H1 (cell line): Measurements from ENCODE around the gene PPFIA4. TPM values are rescaled to one million over a fixed set of nuclear protein-coding genes. Genes with fewer than 3 reads are reported as not detected.

Source experiments
- CTCF ChIA-PET: fragments of 300-600 bp; sonication (Branson Sonifier 250); formaldehyde crosslinking; loops from one replicate; lab custom pipeline; 2021; ENCODE audit not compliant: partially characterized antibody; lab: Charles Lee
- POLR2A ChIA-PET: fragments of 300-600 bp; sonication (Branson Sonifier 250); formaldehyde crosslinking; loops from one replicate; lab custom pipeline; 2021; ENCODE audit warnings: inconsistent platforms; ENCODE audit not compliant: partially characterized antibody; lab: Charles Lee
- DNase-seq, 2 experiments: peaks; one replicate each; pipeline versions ENCODE4 v3.0.0 to v3.0.0-alpha.2; 2010 to 2022; ENCODE audit warnings: low spot score in 2 of 2, low read depth in 1 of 2, mixed read lengths in 1 of 2
- FAIRE-seq: peaks from 2 replicates; lab custom pipeline; 2011; peaks lifted over from hg19 to GRCh38; lab: Jason Lieb, UNC
- H2AFZ ChIP-seq: 2 replicates; pipeline ENCODE4 v1.8.1; 2012; ENCODE audit warnings: low read length, inconsistent platforms
- H2AK5ac ChIP-seq: 2 replicates; pipeline ENCODE4 v1.6.1; 2013; ENCODE audit warnings: low read depth, low read length
- H2BK120ac ChIP-seq: replicated peaks from 2 replicates; pipeline ENCODE3; 2013; ENCODE audit warnings: low read depth, low read length, inconsistent platforms
- H2BK12ac ChIP-seq: 2 replicates; pipeline ENCODE4 v1.6.1; 2013; ENCODE audit warnings: low read depth, low read length
- H2BK15ac ChIP-seq: 2 replicates; pipeline ENCODE4 v1.6.1; 2013; ENCODE audit warnings: low read length
- H2BK20ac ChIP-seq: 2 replicates; pipeline ENCODE4 v1.6.1; 2013; ENCODE audit warnings: low read length
- H2BK5ac ChIP-seq: 2 replicates; pipeline ENCODE4 v1.6.1; 2013; ENCODE audit warnings: low read depth, low read length
- H3K14ac ChIP-seq: 2 replicates; pipeline ENCODE4 v1.6.1; 2013; ENCODE audit warnings: inconsistent platforms; ENCODE audit not compliant: insufficient read length
- H3K18ac ChIP-seq: 2 replicates; pipeline ENCODE4 v1.6.1; 2013; ENCODE audit warnings: low read length; ENCODE audit errors: extremely low read depth
- H3K23ac ChIP-seq: 2 replicates; pipeline ENCODE4 v1.6.1; 2013; ENCODE audit warnings: inconsistent platforms; ENCODE audit not compliant: insufficient read length
- H3K23me2 ChIP-seq: 2 replicates; pipeline ENCODE4 v1.6.1; 2013; ENCODE audit warnings: low read depth, low read length
- H3K27ac ChIP-seq: 2 replicates; pipeline ENCODE4 v1.6.1; 2011; ENCODE audit warnings: low read depth, low read length, inconsistent platforms
- H3K27me3 ChIP-seq, 4 experiments: replicated peaks in 1 of 4; 1 replicate in 1 of 4; 2 replicates in 3 of 4; pipeline versions ENCODE4 v1.6.1 to v1.8.1; 2011 to 2013; ENCODE audit warnings: low read length in 3 of 4, mild to moderate bottlenecking in 3 of 4, inconsistent platforms in 2 of 4, mixed read lengths in 2 of 4, moderate library complexity in 1 of 4; ENCODE audit not compliant: control insufficient read depth in 3 of 4, insufficient read depth in 3 of 4; ENCODE audit errors: extremely low read depth in 1 of 4
- H3K36me3 ChIP-seq, 4 experiments: 2 replicates each; pipeline versions ENCODE4 v1.6.1 to v1.8.1; 2011 to 2013; ENCODE audit warnings: mild to moderate bottlenecking in 4 of 4, low read length in 3 of 4, moderate library complexity in 2 of 4, control low read depth in 1 of 4, inconsistent platforms in 1 of 4; ENCODE audit not compliant: insufficient read depth in 4 of 4, control insufficient read depth in 2 of 4
- H3K4ac ChIP-seq: replicated peaks from 2 replicates; pipeline ENCODE3; 2013; ENCODE audit warnings: low read length, low read depth, mixed read lengths, inconsistent platforms; ENCODE audit not compliant: insufficient read length
- H3K4me1 ChIP-seq, 4 experiments: replicated peaks in 1 of 4; 1 replicate in 1 of 4; 2 replicates in 3 of 4; pipeline versions ENCODE4 v1.6.1 to v1.8.1; 2011 to 2013; ENCODE audit warnings: low read length in 3 of 4, inconsistent platforms in 2 of 4, mixed read lengths in 1 of 4; ENCODE audit not compliant: insufficient read depth in 4 of 4, control insufficient read depth in 3 of 4
- H3K4me2 ChIP-seq, 2 experiments: 2 replicates each; pipeline versions ENCODE4 v1.6.1 to v1.8.1; 2011 to 2013; ENCODE audit warnings: low read depth in 2 of 2, low read length in 2 of 2, control low read depth in 1 of 2, inconsistent platforms in 1 of 2, mild to moderate bottlenecking in 1 of 2; ENCODE audit not compliant: insufficient read depth in 1 of 2
- H3K4me3 ChIP-seq, 4 experiments: fragments of 200-600, 300-600 bp in 1 of 4; sonication (generic), shearing (Covaris generic), sonication (Bioruptor Twin) in 1 of 4; 2 replicates each; pipeline versions ENCODE4 v1.5.1 to v1.8.1; 2011 to 2016; ENCODE audit warnings: low read length in 4 of 4, low read depth in 3 of 4, control low read depth in 2 of 4, inconsistent platforms in 2 of 4, mild to moderate bottlenecking in 2 of 4, mixed read lengths in 1 of 4, moderate library complexity in 1 of 4; ENCODE audit not compliant: insufficient read depth in 2 of 4; ENCODE audit errors: extremely low read depth in 1 of 4
- H3K56ac ChIP-seq: replicated peaks from 2 replicates; pipeline ENCODE3; 2013; ENCODE audit warnings: low read depth, mild to moderate bottlenecking, mixed read lengths, low read length, inconsistent platforms; ENCODE audit not compliant: insufficient read length
- H3K79me1 ChIP-seq: 2 replicates; pipeline ENCODE4 v1.6.1; 2013; ENCODE audit warnings: low read depth, low read length, control low read depth
- H3K79me2 ChIP-seq, 2 experiments: 2 replicates each; pipeline versions ENCODE4 v1.6.1 to v1.8.1; 2012 to 2013; ENCODE audit warnings: low read length in 2 of 2, mild to moderate bottlenecking in 2 of 2, inconsistent platforms in 1 of 2; ENCODE audit not compliant: insufficient read depth in 2 of 2, control insufficient read depth in 1 of 2
- H3K9ac ChIP-seq, 4 experiments: replicated peaks in 1 of 4; 1 replicate in 1 of 4; 2 replicates in 3 of 4; pipeline versions ENCODE4 v1.6.1 to v1.8.1; 2011 to 2013; ENCODE audit warnings: low read depth in 3 of 4, low read length in 3 of 4, control low read depth in 2 of 4, mild to moderate bottlenecking in 2 of 4, moderate library complexity in 2 of 4, inconsistent platforms in 1 of 4; ENCODE audit errors: extremely low read depth in 1 of 4
- H3K9me3 ChIP-seq, 2 experiments: 2 replicates each; pipeline versions ENCODE4 v1.6.1 to v1.8.1; 2012 to 2013; ENCODE audit warnings: mild to moderate bottlenecking in 2 of 2, moderate library complexity in 2 of 2, control low read depth in 1 of 2, inconsistent platforms in 1 of 2, low read depth in 1 of 2, low read length in 1 of 2, mixed read lengths in 1 of 2; ENCODE audit not compliant: insufficient read depth in 2 of 2
- H4K20me1 ChIP-seq, 2 experiments: replicated peaks in 1 of 2; 2 replicates each; pipeline versions ENCODE3 to v1.8.1; 2011 to 2013; ENCODE audit warnings: inconsistent platforms in 2 of 2, low read length in 2 of 2, mild to moderate bottlenecking in 1 of 2; ENCODE audit not compliant: insufficient read depth in 2 of 2, control insufficient read depth in 1 of 2
- H4K5ac ChIP-seq: 2 replicates; pipeline ENCODE4 v1.6.1; 2013; ENCODE audit warnings: low read length, low read depth, mixed read lengths, inconsistent platforms; ENCODE audit not compliant: insufficient read length
- H4K8ac ChIP-seq: 2 replicates; pipeline ENCODE4 v1.8.0; 2013; ENCODE audit warnings: mild to moderate bottlenecking, moderate library complexity, low read length, inconsistent platforms; ENCODE audit not compliant: insufficient read depth; ENCODE audit errors: extremely low read depth
- H4K91ac ChIP-seq: replicated peaks from 2 replicates; pipeline ENCODE3; 2013; ENCODE audit warnings: low read length, mixed read lengths, inconsistent platforms; ENCODE audit not compliant: insufficient read length
- CREB1 ChIP-seq: IDR thresholded peaks from 2 replicates; pipeline ENCODE4 v1.6.1; 2012; ENCODE audit warnings: inconsistent platforms
- EGR1 ChIP-seq: IDR thresholded peaks from 2 replicates; pipeline ENCODE4 v1.6.1; 2011; ENCODE audit warnings: low read depth, low read length, borderline replicate concordance
- EZH2 ChIP-seq: fragments of 200-600 bp; sonication (generic); IDR thresholded peaks from 2 replicates; pipeline ENCODE4 v1.7.1; 2012; ENCODE audit warnings: low read depth, mild to moderate bottlenecking, moderate library complexity, low read length, inconsistent platforms; ENCODE audit not compliant: severe bottlenecking
- NRF1 ChIP-seq: IDR thresholded peaks from 2 replicates; pipeline ENCODE4 v1.6.1; 2011; ENCODE audit warnings: mild to moderate bottlenecking, low read depth, low read length, improper control_type of control experiment
- POLR2A ChIP-seq, 2 experiments: IDR thresholded peaks; 1 replicate in 1 of 2; 2 replicates in 1 of 2; pipeline ENCODE4 v1.6.1; 2011; ENCODE audit warnings: low read depth in 2 of 2, low read length in 2 of 2, mild to moderate bottlenecking in 2 of 2; ENCODE audit errors: control extremely low read depth in 1 of 2
- POLR2AphosphoS5 ChIP-seq: IDR thresholded peaks from 2 replicates; pipeline ENCODE4 v1.6.1; 2011; ENCODE audit warnings: low read depth, low read length
- RFX5 ChIP-seq: IDR thresholded peaks from 2 replicates; pipeline ENCODE4 v1.6.1; 2011; ENCODE audit warnings: low read depth, low read length, improper control_type of control experiment, borderline replicate concordance
- WGBS, 2 experiments: shearing (Covaris generic) in 1 of 2; methylation state at CpG; one replicate each; pipeline versions ENCODE4 v1.1.6 to v1.1.7; 2013 to 2015; ENCODE audit warnings: low lambda C conversion rate in 2 of 2, mixed read lengths in 2 of 2, inconsistent platforms in 1 of 2, low coverage in 1 of 2, missing lambda C conversion rate in 1 of 2; ENCODE audit not compliant: insufficient replicate concordance in 2 of 2, insufficient coverage in 1 of 2, insufficient read length in 1 of 2; ENCODE audit errors: extremely low coverage in 1 of 2, missing lambda C conversion rate in 1 of 2; 5-methylcytosine and 5-hydroxymethylcytosine counted together
- polyA plus RNA-seq, 7 experiments: library from polyadenylated mRNA; depleted of rRNA in 3 of 7; stranded (reverse) in 5 of 7; unstranded in 2 of 7; fragments of >200 nt in 5 of 7; fragments of 200-250 nt in 2 of 7; gene quantifications; 1 replicate in 5 of 7; 2 replicates in 1 of 7; 4 replicates in 1 of 7; pipeline versions ENCODE4 v1.2.1 to v1.2.3, GENCODE V29; 2011 to 2013; ENCODE audit warnings: missing spikeins in 2 of 7, mixed read lengths in 2 of 7
- total RNA-seq: library from RNA; stranded (reverse); fragmentation: NEBNext Ultra II Directional; extraction: Animal tissue kit (Norgen Biotek cat#: 25700); gene quantifications from 2 replicates; pipeline ENCODE4 v1.2.1, GENCODE V29; 2021
- TF ChIP-seq, protein P1 (sequence below): IDR thresholded peaks from 2 replicates; pipeline ENCODE4 v1.6.1; 2011; ENCODE audit warnings: low read length, improper control_type of control experiment
- TF ChIP-seq, protein P2 (sequence below): IDR thresholded peaks from 2 replicates; pipeline ENCODE4 v1.6.1; 2012; ENCODE audit warnings: low read length, inconsistent platforms

PPFIA4 gene
- total and polyA plus RNA-seq, 2 of the 8 experiments (the other 6 are each of a cell fraction or from before 2014, with no cell fraction given): 9.0 to 9.9 TPM

DNA sequence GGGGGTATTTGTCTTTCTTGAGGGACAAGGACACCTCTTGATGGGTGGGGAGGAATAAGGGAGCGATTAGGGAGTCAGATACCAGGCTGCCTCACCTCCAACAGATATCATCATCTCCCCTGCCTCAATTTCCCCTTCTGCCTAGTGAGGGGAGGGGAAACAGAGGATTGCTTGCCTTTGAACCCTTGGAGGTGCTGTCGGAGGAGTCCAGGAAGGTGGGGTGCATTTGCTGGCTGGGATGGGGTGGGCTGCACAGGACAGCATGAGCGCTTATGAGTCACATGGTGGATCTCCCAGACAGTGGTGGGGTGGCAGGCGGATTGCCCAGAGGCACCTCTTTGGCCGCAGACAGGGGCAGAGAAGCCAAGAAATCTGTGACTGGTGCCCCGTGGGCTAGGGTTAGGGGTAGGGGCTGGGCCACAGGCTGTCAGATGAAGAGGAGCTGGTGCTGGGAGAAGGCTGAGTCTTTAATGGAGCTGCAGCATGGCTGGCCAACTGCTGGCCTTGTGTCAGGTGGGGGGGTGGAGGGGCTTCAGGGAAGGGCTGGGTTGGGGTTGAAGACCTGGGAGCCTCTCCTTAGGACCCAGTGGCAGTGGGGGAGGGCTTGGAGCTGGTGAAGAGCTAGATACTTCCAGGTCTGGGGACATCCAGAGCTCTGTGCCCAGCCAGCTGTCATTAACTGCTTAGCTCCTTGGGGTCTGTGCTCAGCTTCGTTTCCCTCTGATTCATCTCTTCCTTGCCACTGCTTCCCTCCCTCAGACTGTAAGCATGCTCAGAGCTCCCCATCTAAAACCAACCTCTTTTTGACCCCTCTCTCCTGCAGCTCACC lies 94.2 kb downstream of the PPFIA4 start:
- peak in 1 of 2 experiments; percentile 36 for DNase-seq
- H3K27me3 ChIP-seq: peaks cover 0 to 6% (median 3%) of the 10 kb centered on the region in 4 experiments; a peak in 4 of 7 replicates
- H3K4me3 ChIP-seq: no peak overlapping the region

More for the DNA sequence above, 94.2 kb downstream of the PPFIA4 start:
- 78% methylated on average over 7 of the region's 7 CpGs; no CpG with 5 or more reads in 1 of the 2 experiments for WGBS, 2 experiments
- Histone ChIP-seq H3K4me1 (peaks cover 0 to 3% (median 2%) of the 10 kb centered on the region in 4 experiments; a peak in 2 of 7 replicates), H3K79me2 (no peaks in the 10 kb centered on the region), H4K20me1 (no peaks in the 10 kb centered on the region), H4K8ac (no peak overlapping the region), H3K27ac (no peak overlapping the region), H2BK5ac (no peak overlapping the region), H4K5ac (no peak overlapping the region), H3K79me1 (no peaks in the 10 kb centered on the region), H2AK5ac (no peak overlapping the region), H4K91ac (no peak overlapping the region), H3K14ac (no peak overlapping the region), H3K4ac (no peak overlapping the region), H3K9me3 (no peaks in the 10 kb centered on the region), H3K4me2 (no peak overlapping the region), H3K23me2 (no peaks in the 10 kb centered on the region), H3K36me3 (no peaks in the 10 kb centered on the region), H3K23ac (no peak overlapping the region), H2AFZ (no peak overlapping the region), H2BK20ac (no peak overlapping the region), H3K18ac (no peak overlapping the region), H3K56ac (no peak overlapping the region), H3K9ac (no peak overlapping the region), H2BK12ac (no peak overlapping the region), H2BK15ac (no peak overlapping the region), H2BK120ac (no peak overlapping the region)
- TF ChIP-seq POLR2A (IDR thresholded peaks at IDR 0.05; ENCODE audit: control extremely low read depth in 1 of 2, low read depth in 2 of 2, low read length in 2 of 2) (no peak), POLR2AphosphoS5 (no peak), EGR1 (no peak), NRF1 (no peak), EZH2 (no peak), CREB1 (no peak), RFX5 (no peak)
- TF ChIP-seq, protein P1, sequence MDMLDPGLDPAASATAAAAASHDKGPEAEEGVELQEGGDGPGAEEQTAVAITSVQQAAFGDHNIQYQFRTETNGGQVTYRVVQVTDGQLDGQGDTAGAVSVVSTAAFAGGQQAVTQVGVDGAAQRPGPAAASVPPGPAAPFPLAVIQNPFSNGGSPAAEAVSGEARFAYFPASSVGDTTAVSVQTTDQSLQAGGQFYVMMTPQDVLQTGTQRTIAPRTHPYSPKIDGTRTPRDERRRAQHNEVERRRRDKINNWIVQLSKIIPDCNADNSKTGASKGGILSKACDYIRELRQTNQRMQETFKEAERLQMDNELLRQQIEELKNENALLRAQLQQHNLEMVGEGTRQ: no peak
- TF ChIP-seq, protein P2, sequence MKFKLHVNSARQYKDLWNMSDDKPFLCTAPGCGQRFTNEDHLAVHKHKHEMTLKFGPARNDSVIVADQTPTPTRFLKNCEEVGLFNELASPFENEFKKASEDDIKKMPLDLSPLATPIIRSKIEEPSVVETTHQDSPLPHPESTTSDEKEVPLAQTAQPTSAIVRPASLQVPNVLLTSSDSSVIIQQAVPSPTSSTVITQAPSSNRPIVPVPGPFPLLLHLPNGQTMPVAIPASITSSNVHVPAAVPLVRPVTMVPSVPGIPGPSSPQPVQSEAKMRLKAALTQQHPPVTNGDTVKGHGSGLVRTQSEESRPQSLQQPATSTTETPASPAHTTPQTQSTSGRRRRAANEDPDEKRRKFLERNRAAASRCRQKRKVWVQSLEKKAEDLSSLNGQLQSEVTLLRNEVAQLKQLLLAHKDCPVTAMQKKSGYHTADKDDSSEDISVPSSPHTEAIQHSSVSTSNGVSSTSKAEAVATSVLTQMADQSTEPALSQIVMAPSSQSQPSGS: no peak
- ChIA-PET CTCF (interaction anchor here (0.7 to 49.1 kb wide), 15 partner anchors 10 to 148 kb away, joined by 3 to 1071 read pairs (median 5); partner anchors contain the start of genes MYOG and PPFIA4), POLR2A (interaction anchor here (1.1 kb wide), 2 partner anchors 8 to 10 kb away, joined by 3 to 4 read pairs; no protein-coding TSS in a partner anchor)
- no peak for FAIRE-seq
